Measurements from ENCODE around the gene KCNQ1. TPM values are rescaled to one million over a fixed set of nuclear protein-coding genes. Genes with fewer than 3 reads are reported as not detected.

The KCNQ1 gene
- total and polyA plus RNA-seq, 9 of the 15 experiments (the other 6 are each of a cell fraction or from before 2014, with no cell fraction given) = 0.44 TPM; not detected in 8

DNA sequence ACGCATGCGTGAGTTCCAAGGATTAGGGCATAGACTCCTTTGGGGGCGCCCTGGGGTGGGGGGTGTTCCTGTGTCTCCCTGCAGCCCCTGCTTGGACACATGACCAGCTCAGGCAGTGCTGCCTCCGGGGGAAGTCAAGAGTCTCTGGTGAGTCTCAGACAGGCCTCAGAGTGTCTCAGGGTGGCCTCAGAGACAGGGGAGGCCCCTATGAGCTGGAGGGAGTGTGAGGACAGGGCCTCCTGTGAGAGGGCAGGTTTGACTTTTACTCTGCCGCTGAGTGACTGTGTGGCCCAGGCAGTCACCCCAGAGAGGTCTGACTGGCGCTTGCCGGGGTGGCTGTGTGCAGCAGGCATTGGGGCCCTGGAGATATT, 296.2 kb downstream of the KCNQ1 start (continued):
- TF ChIP-seq ZBTB33 (CRISPR knock-in tag; IDR thresholded peaks at IDR 0.05) = 0 out of 2 replicates have a peak, but pooled peaks have one; percentile 15
- no peak for TF ChIP-seq CBX5 (IDR thresholded peaks at IDR 0.05; ENCODE audit: borderline replicate concordance, low read depth)
- no peak for TF ChIP-seq TCF3 (CRISPR knock-in tag; IDR thresholded peaks at IDR 0.05)
- TF ChIP-seq DDX20 (tag; IDR thresholded peaks at IDR 0.05; ENCODE audit: low read depth) = no peak

GRCh38 chr11:2741377-2742131, 296.7 kb downstream of the KCNQ1 start:
- H2AFZ ChIP-seq (ENCODE audit: low read depth, low read length) = peak overlapping the region; percentile 88
- no TSS peak for BruUV-seq (replicated peaks)
- no peaks in the 10 kb centered on the region for H3K27me3 ChIP-seq (ENCODE audit: control insufficient read depth in 2 of 2, insufficient read depth in 2 of 2, low read length in 2 of 2)
- intact Hi-C loops (cut with micrococcal nuclease) (no loop called here), in situ Hi-C loops (cut with MboI) (no loop called here)
- H3K4me1 ChIP-seq (replicated peaks in 1 of 2; ENCODE audit: control insufficient read depth in 2 of 2, insufficient read depth in 2 of 2, low read length in 2 of 2) = peaks cover 43 to 69% of the 10 kb centered on the region in 2 experiments
- peak overlapping the region; percentile 12 to 85 for H3K9ac ChIP-seq (ENCODE audit: insufficient read depth in 1 of 2, low read depth in 2 of 2, low read length in 2 of 2)
- CTCF ChIA-PET (ENCODE audit: low intra/inter-chr PET ratio) = no interaction called here
- 33% methylated on average over 17 of the region's 18 CpGs for WGBS (ENCODE audit: insufficient coverage, low coverage, missing lambda C conversion rate)
- FAIRE-seq = peak; percentile 71
- no peak overlapping the region for H3K4me3 ChIP-seq
- H3K9me1 ChIP-seq (ENCODE audit: control insufficient read depth, insufficient read depth, low read length) = no peaks in the 10 kb centered on the region
- peak; percentile 29 to 54 (median 43) for DNase-seq (ENCODE audit: extremely low read depth in 1 of 4, low spot score in 3 of 4)
- H3K27ac ChIP-seq (ENCODE audit: extremely low read depth, low read depth, low read length) = peak overlapping the region; percentile 38; the same call in 1 of the 3 replicates
- H3K4me2 ChIP-seq (ENCODE audit: insufficient read depth, low read length) = peak overlapping the region; percentile 30; the same call in 1 of the 2 replicates
- POLR2A ChIA-PET = interaction anchor here (0.6 to 1.6 kb wide), 3 partner anchors 11 to 40 kb away, joined by 3 to 7 read pairs (median 3); no protein-coding TSS in a partner anchor
- H3K79me2 ChIP-seq (ENCODE audit: control insufficient read depth, insufficient read depth, low read length) = no peaks in the 10 kb centered on the region
- no peaks in the 10 kb centered on the region for H3K9me3 ChIP-seq (replicated peaks; ENCODE audit: control insufficient read depth, insufficient read depth, low read depth, low read length)
- H3K36me3 ChIP-seq (ENCODE audit: control insufficient read depth, insufficient read depth, low read length) = no peaks in the 10 kb centered on the region
- no peaks in the 10 kb centered on the region for H4K20me1 ChIP-seq (replicated peaks; ENCODE audit: control insufficient read depth, insufficient read depth, low read length)
- peak; percentile 39 for ATAC-seq
- TF ChIP-seq RNF2 (IDR thresholded peaks at IDR 0.05) (no peak), DPF2 (IDR thresholded peaks at IDR 0.05) (no peak), MAZ (CRISPR knock-in tag; conservative IDR thresholded peaks at IDR 0.05 in 1 of 2, IDR thresholded peaks at IDR 0.05 in 1 of 2) (peak; percentile 47 to 73; a peak in 2 of 4 replicates), ID3 (CRISPR knock-in tag; IDR thresholded peaks at IDR 0.05) (no peak), ID3 (tag; IDR thresholded peaks at IDR 0.05) (peak; percentile 25; the same call in 1 of the 2 replicates), CBFA2T2 (conservative IDR thresholded peaks at IDR 0.05) (peak; percentile 5; the same call in 1 of the 2 replicates), HCFC1 (IDR thresholded peaks at IDR 0.05; ENCODE audit: low read depth, low read length) (no peak), TGIF2 (CRISPR knock-in tag; IDR thresholded peaks at IDR 0.05) (no peak), HDGF (IDR thresholded peaks at IDR 0.05) (no peak)
- TF ChIP-seq, protein P1, sequence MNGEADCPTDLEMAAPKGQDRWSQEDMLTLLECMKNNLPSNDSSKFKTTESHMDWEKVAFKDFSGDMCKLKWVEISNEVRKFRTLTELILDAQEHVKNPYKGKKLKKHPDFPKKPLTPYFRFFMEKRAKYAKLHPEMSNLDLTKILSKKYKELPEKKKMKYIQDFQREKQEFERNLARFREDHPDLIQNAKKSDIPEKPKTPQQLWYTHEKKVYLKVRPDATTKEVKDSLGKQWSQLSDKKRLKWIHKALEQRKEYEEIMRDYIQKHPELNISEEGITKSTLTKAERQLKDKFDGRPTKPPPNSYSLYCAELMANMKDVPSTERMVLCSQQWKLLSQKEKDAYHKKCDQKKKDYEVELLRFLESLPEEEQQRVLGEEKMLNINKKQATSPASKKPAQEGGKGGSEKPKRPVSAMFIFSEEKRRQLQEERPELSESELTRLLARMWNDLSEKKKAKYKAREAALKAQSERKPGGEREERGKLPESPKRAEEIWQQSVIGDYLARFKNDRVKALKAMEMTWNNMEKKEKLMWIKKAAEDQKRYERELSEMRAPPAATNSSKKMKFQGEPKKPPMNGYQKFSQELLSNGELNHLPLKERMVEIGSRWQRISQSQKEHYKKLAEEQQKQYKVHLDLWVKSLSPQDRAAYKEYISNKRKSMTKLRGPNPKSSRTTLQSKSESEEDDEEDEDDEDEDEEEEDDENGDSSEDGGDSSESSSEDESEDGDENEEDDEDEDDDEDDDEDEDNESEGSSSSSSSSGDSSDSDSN (IDR thresholded peaks at IDR 0.05; ENCODE audit: borderline replicate concordance in 1 of 2, low read depth in 2 of 2, low read length in 2 of 2) = 0 out of 4 replicates have a peak, but pooled peaks of 1 of the 2 experiments have one; percentile 36
- TF ChIP-seq, protein P2, sequence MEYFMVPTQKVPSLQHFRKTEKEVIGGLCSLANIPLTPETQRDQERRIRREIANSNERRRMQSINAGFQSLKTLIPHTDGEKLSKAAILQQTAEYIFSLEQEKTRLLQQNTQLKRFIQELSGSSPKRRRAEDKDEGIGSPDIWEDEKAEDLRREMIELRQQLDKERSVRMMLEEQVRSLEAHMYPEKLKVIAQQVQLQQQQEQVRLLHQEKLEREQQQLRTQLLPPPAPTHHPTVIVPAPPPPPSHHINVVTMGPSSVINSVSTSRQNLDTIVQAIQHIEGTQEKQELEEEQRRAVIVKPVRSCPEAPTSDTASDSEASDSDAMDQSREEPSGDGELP (CRISPR knock-in tag; IDR thresholded peaks at IDR 0.05; ENCODE audit: borderline replicate concordance) = peak; percentile 82
